Measurements from ENCODE around the gene STAT2. TPM values are rescaled to one million over a fixed set of nuclear protein-coding genes. Genes with fewer than 3 reads are reported as not detected.

STAT2 gene
- total RNA-seq, 1 donor from 2014 or later, result 79.4 TPM

- no peak for DNase-seq (ENCODE audit: low read depth in 2 of 2)
Observed at GRCh38 chr12:56297400-56297799, 62.5 kb downstream of the STAT2 start.

DNA sequence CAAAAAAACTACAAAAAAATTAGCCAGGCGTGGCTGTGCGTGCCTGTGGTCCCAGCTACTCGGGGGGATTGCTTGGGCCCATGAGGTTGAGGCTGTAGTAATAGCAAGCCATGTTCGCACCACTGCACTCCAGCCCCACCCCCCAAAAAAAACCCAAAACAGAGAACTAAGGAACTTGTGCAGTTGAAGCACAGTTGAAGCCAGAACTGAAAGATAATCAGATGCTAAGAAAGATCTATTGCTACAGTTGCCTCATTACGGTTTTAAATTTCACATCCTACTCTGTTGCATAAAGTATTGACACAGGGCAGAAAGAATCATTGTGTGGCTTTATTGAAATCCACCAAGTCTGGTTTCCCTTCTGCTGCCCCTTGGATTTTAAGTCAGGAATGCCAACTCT lies 63.6 kb downstream of the STAT2 start:
- DNase-seq (ENCODE audit: low read depth in 2 of 2), result no peak

DNA sequence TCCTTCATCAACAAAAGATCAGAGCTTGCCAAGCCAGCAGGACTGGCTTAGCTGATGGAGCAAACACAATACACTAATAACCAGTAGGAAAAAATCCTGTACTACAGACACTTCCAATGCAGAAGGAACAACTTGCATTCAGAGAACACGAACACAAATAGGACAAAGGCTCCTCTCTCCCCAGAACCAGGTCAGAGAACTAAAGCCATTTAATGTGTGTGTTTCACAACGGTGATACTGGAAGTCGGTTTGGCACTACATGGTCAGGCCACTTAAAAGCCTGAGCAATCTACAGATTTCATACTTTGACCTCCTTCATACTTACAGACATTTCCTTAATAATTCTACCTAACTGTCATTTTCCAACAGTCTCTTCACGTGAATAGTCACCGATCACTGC lies 66.1 kb downstream of the STAT2 start:
- no peak for DNase-seq (ENCODE audit: low read depth in 2 of 2)

Other genes starting within 250 kb of the STAT2 start
- 2,546 and 2,559 TPM in 2 replicates for gene RPL41, start 243.5 kb downstream of the STAT2 start, total RNA-seq
- gene ZC3H10, start 241.8 kb downstream of the STAT2 start, total RNA-seq, result 2.6 and 5.0 TPM in 2 replicates
- 270 and 326 TPM in 2 replicates for gene ESYT1, start 231.8 kb downstream of the STAT2 start, total RNA-seq
- gene MYL6B, start 207.5 kb downstream of the STAT2 start, total RNA-seq, result 63.6 and 75.0 TPM in 2 replicates
- 2,671 and 3,118 TPM in 2 replicates for gene MYL6, start 201.7 kb downstream of the STAT2 start, total RNA-seq
- 31.4 and 45.8 TPM in 2 replicates for gene SMARCC2, start 170.6 kb downstream of the STAT2 start, total RNA-seq
- gene RNF41, start 138.2 kb downstream of the STAT2 start, total RNA-seq, result 42.5 and 73.0 TPM in 2 replicates
- gene NABP2, start 135.8 kb downstream of the STAT2 start, total RNA-seq, result 17.5 and 21.1 TPM in 2 replicates
- gene SLC39A5, start 130.1 kb downstream of the STAT2 start, total RNA-seq, result not detected in 2 replicates
- gene ANKRD52, start 101.7 kb downstream of the STAT2 start, total RNA-seq, result 8.3 and 10.7 TPM in 2 replicates
- gene COQ10A, start 93.2 kb downstream of the STAT2 start, total RNA-seq, result 5.9 and 7.9 TPM in 2 replicates
- gene CS, start 59.8 kb downstream of the STAT2 start, total RNA-seq, result 75.6 and 111 TPM in 2 replicates
- 55.6 and 69.2 TPM in 2 replicates for gene CNPY2, start 44.1 kb downstream of the STAT2 start, total RNA-seq
- 5.7 and 10.9 TPM in 2 replicates for gene PAN2, start 26.1 kb downstream of the STAT2 start, total RNA-seq
- under 0.01 TPM in 1 of 2 replicates, not detected in the other for gene IL23A, start 21.2 kb downstream of the STAT2 start, total RNA-seq
- gene APOF, start 2.8 kb upstream of the STAT2 start, total RNA-seq, result not detected in 2 replicates
- 7.3 and 8.3 TPM in 2 replicates for gene TIMELESS, start 89.3 kb upstream of the STAT2 start, total RNA-seq
- under 0.01 and 0.40 TPM in 2 replicates for gene MIP, start 94.5 kb upstream of the STAT2 start, total RNA-seq
- gene SPRYD4, start 108.5 kb upstream of the STAT2 start, total RNA-seq, result 1.3 and 1.8 TPM in 2 replicates
- gene GLS2, start 128.1 kb upstream of the STAT2 start, total RNA-seq, result 0.20 TPM in 1 of 2 replicates, not detected in the other
- 26.2 and 33.1 TPM in 2 replicates for gene RBMS2, start 161.7 kb upstream of the STAT2 start, total RNA-seq